PC-9 (cell line): ENCODE data around the gene CASTOR2. TPM values are rescaled to one million over a fixed set of nuclear protein-coding genes. Genes with fewer than 3 reads are reported as not detected.
"Not testable (repeated sequence)": the region's sequence is repeated elsewhere in the genome, so short reads cannot be mapped to it uniquely, and the experiment has no call there.

Experiments
- Bru-seq: library from RNA; stranded (reverse); fragments of 400-500 nt; gene quantifications from one replicate; lab custom pipeline; 2021; lab: Mats Ljungman, UMichigan
- BruChase-seq, 2 experiments: library from RNA; stranded (reverse); fragments of 400-500 nt; gene quantifications; one replicate each; lab custom pipeline; 2021; lab: Mats Ljungman, UMichigan
- BruUV-seq: library from RNA; stranded (reverse); fragments of 400-500 nt; replicated peaks from 2 replicates; lab custom pipeline; 2021; lab: Mats Ljungman, UMichigan
- CTCF ChIA-PET: fragments of 300-600 bp; sonication (Branson Sonifier 250); formaldehyde crosslinking; loops from one replicate; lab custom pipeline; 2022; ENCODE audit warnings: antibody characterized with exemption; lab: Charles Lee
- POLR2A ChIA-PET: fragments of 300-600 bp; sonication (Branson Sonifier 250); formaldehyde crosslinking; loops from one replicate; lab custom pipeline; 2022; ENCODE audit warnings: antibody characterized with exemption; ENCODE audit not compliant: unreplicated experiment; lab: Charles Lee
- DNase-seq, 2 experiments: peaks; one replicate each; pipeline versions ENCODE4 v3.0.0 to v3.0.0-alpha.2; 2015 to 2022; ENCODE audit warnings: mixed read lengths in 1 of 2
- H2AFZ ChIP-seq: fragments of 200-600 bp; sonication (generic); 2 replicates; pipeline ENCODE4 v1.8.1; 2017; ENCODE audit warnings: antibody characterized with exemption
- H3F3A ChIP-seq: fragments of 200-600 bp; sonication (generic); 2 replicates; pipeline ENCODE4 v1.8.1; 2017; ENCODE audit warnings: antibody characterized with exemption, mild to moderate bottlenecking, low read depth; ENCODE audit not compliant: insufficient read depth
- H3K27ac ChIP-seq: fragments of 200-600 bp; sonication (generic); 2 replicates; pipeline ENCODE4 v1.6.1; 2016; ENCODE audit warnings: mixed run types
- H3K27me3 ChIP-seq: fragments of 200-600 bp; sonication (generic); 2 replicates; pipeline ENCODE4 v1.6.1; 2016; ENCODE audit warnings: low read depth, mixed run types; ENCODE audit not compliant: insufficient read depth
- H3K36me3 ChIP-seq: fragments of 200-600 bp; sonication (generic); 2 replicates; pipeline ENCODE4 v1.6.1; 2016; ENCODE audit warnings: low read depth, mixed run types
- H3K4me1 ChIP-seq: fragments of 200-600 bp; sonication (generic); replicated peaks from 2 replicates; pipeline ENCODE4 v1.6.1; 2016; ENCODE audit warnings: mixed run types; ENCODE audit not compliant: insufficient read depth
- H3K4me2 ChIP-seq: fragments of 200-600 bp; sonication (generic); 2 replicates; pipeline ENCODE4 v1.6.1; 2017; ENCODE audit warnings: mixed run types
- H3K4me3 ChIP-seq: fragments of 200-600 bp; sonication (generic); 2 replicates; pipeline ENCODE4 v1.6.1; 2016; ENCODE audit warnings: mixed run types
- H3K79me2 ChIP-seq: fragments of 200-600 bp; sonication (generic); 2 replicates; pipeline ENCODE4 v1.6.1; 2017; ENCODE audit warnings: low read depth, mixed run types
- H3K9me2 ChIP-seq: fragments of 200-600 bp; sonication (generic); 2 replicates; pipeline ENCODE4 v1.8.1; 2017; ENCODE audit warnings: mild to moderate bottlenecking; ENCODE audit not compliant: insufficient read depth
- H3K9me3 ChIP-seq: fragments of 200-600 bp; sonication (generic); 2 replicates; pipeline ENCODE4 v1.8.1; 2016; ENCODE audit warnings: low read depth; ENCODE audit not compliant: insufficient read depth
- H4K20me1 ChIP-seq: fragments of 200-600 bp; sonication (generic); 2 replicates; pipeline ENCODE4 v1.8.1; 2017; ENCODE audit not compliant: insufficient read depth
- intact Hi-C: fragments of 100-400 bp; cut with micrococcal nuclease; formaldehyde crosslinking; loops from one replicate; pipeline ENCODE4 v1.10.0; 2022; ENCODE audit not compliant: unreplicated experiment
- long read RNA-seq: library from polyadenylated mRNA; stranded (forward); transcript quantifications from one replicate; pipeline ENCODE4 v2.0.0, GENCODE V29; 2022
- total RNA-seq: library from RNA; stranded (reverse); gene quantifications from 2 replicates; pipeline ENCODE4 v1.2.3, GENCODE V29; 2021

The CASTOR2 gene
- total RNA-seq (35.2 and 49.1 TPM in 2 replicates), Bru-seq, nascent RNA (percentile 54 among the genes with signal in this experiment), BruChase-seq, experiment 1, labeled RNA remaining after a 2-hour chase (percentile 59 among the genes with signal in this experiment), BruChase-seq, experiment 2, labeled RNA remaining after a 6-hour chase (percentile 66 among the genes with signal in this experiment)
- long read RNA-seq, transcript CASTOR2-201 (9 exons, 1,257 nt), result major isoform, 6 of 13 reads
- long read RNA-seq, partial matches to known transcripts, result 2 of 13 reads
- long read RNA-seq, other reads (novel, unspliced or antisense), result 5 of 13 reads

- H3K9me3 ChIP-seq, H3K79me2 ChIP-seq, intact Hi-C loops, H4K20me1 ChIP-seq, H3K9me2 ChIP-seq, H3K27ac ChIP-seq, H3K4me3 ChIP-seq, POLR2A ChIA-PET, H2AFZ ChIP-seq, H3K36me3 ChIP-seq, H3K27me3 ChIP-seq, H3F3A ChIP-seq, BruUV-seq, CTCF ChIA-PET, H3K4me1 ChIP-seq: not testable (repeated sequence)
- DNase-seq, result peak in 1 of 2 experiments; percentile 73
- H3K4me2 ChIP-seq, result peak within 1 kb of the TSS; percentile 34; the same call in 1 of the 2 replicates
These were observed at the start of gene CASTOR2 for GRCh38 chr7:74964511-74965119. Gene CASTOR2 (plus strand): TSS chr7:74964705. CDS start chr7:74964986, 281 bp downstream.

GRCh38 chr7:74922321-74922890 is 42.1 kb upstream of the CASTOR2 start:
- intact Hi-C loops, H3K79me2 ChIP-seq, H3K27ac ChIP-seq, H3K4me2 ChIP-seq, H2AFZ ChIP-seq, H3K4me1 ChIP-seq, H3F3A ChIP-seq, H3K36me3 ChIP-seq, H3K9me3 ChIP-seq, DNase-seq, CTCF ChIA-PET, H4K20me1 ChIP-seq, H3K27me3 ChIP-seq, BruUV-seq, POLR2A ChIA-PET, H3K9me2 ChIP-seq, H3K4me3 ChIP-seq: not testable (repeated sequence)

- H2AFZ ChIP-seq, H3K79me2 ChIP-seq, BruUV-seq, H4K20me1 ChIP-seq, H3K4me1 ChIP-seq, H3K27me3 ChIP-seq, H3K4me3 ChIP-seq, H3K36me3 ChIP-seq, H3K4me2 ChIP-seq, intact Hi-C loops, H3F3A ChIP-seq, H3K9me3 ChIP-seq, POLR2A ChIA-PET, H3K9me2 ChIP-seq, CTCF ChIA-PET, H3K27ac ChIP-seq, DNase-seq: not testable (repeated sequence)
These were observed 40.9 kb upstream of the CASTOR2 start for GRCh38 chr7:74923644-74924043.

- POLR2A ChIA-PET, result not testable (repeated sequence)
These were observed 37.5 kb upstream of the CASTOR2 start for GRCh38 chr7:74926968-74927367.

GRCh38 chr7:74931563-74932328 is 32.8 kb upstream of the CASTOR2 start:
- H2AFZ ChIP-seq, H3K36me3 ChIP-seq, H3K4me1 ChIP-seq, intact Hi-C loops, H3K4me2 ChIP-seq, DNase-seq, H3K79me2 ChIP-seq, H3F3A ChIP-seq, H3K4me3 ChIP-seq, BruUV-seq, H4K20me1 ChIP-seq, H3K27ac ChIP-seq, H3K27me3 ChIP-seq, POLR2A ChIA-PET, H3K9me2 ChIP-seq, H3K9me3 ChIP-seq: not testable (repeated sequence)
- CTCF ChIA-PET, result interaction anchor here (0.6 kb wide), 1 partner anchor 108 kb away, joined by 3 read pairs; no protein-coding TSS in a partner anchor

More at GRCh38 chr7:74926968-74927367, 37.5 kb upstream of the CASTOR2 start:
- H3K27me3 ChIP-seq, DNase-seq, H3F3A ChIP-seq, H3K4me3 ChIP-seq, BruUV-seq, H3K9me2 ChIP-seq, H4K20me1 ChIP-seq, H3K4me2 ChIP-seq, H2AFZ ChIP-seq, intact Hi-C loops, H3K27ac ChIP-seq, H3K79me2 ChIP-seq, H3K9me3 ChIP-seq, H3K36me3 ChIP-seq, H3K4me1 ChIP-seq, CTCF ChIA-PET: not testable (repeated sequence)

- H3K4me2 ChIP-seq, H3K9me2 ChIP-seq, H3K27ac ChIP-seq, H3K79me2 ChIP-seq, H3K4me1 ChIP-seq, H3K9me3 ChIP-seq, BruUV-seq, H3K27me3 ChIP-seq, H2AFZ ChIP-seq, H3K4me3 ChIP-seq, CTCF ChIA-PET, H3K36me3 ChIP-seq, intact Hi-C loops, DNase-seq, H3F3A ChIP-seq, H4K20me1 ChIP-seq, POLR2A ChIA-PET: not testable (repeated sequence)
These were observed 25.1 kb upstream of the CASTOR2 start for GRCh38 chr7:74939429-74939828.
